Fibroblast of lung (primary cell): ENCODE results near the gene AGBL1. TPM values are rescaled to one million over a fixed set of nuclear protein-coding genes. Genes with fewer than 3 reads are reported as not detected.

ENCODE experiments used
- DNase-seq, 2 donors: peaks; one replicate each; pipeline versions ENCODE4 v3.0.0 to v3.0.0-alpha.2; 2010; ENCODE audit warnings: low read depth in 2 of 2
- H2AFZ ChIP-seq: 2 replicates; pipeline ENCODE4 v1.5.1; 2012; ENCODE audit warnings: low read length, control low read depth, inconsistent platforms
- H3K27ac ChIP-seq: 2 replicates; pipeline ENCODE4 v1.5.1; 2011; ENCODE audit warnings: low read length, control low read depth; ENCODE audit not compliant: insufficient read depth
- H3K27me3 ChIP-seq: 2 replicates; pipeline ENCODE4 v1.5.1; 2011; ENCODE audit warnings: mild to moderate bottlenecking, low read length; ENCODE audit not compliant: control insufficient read depth, insufficient read depth
- H3K36me3 ChIP-seq: 2 replicates; pipeline ENCODE4 v1.5.1; 2011; ENCODE audit warnings: low read length; ENCODE audit not compliant: control insufficient read depth, insufficient read depth
- H3K4me1 ChIP-seq: 2 replicates; pipeline ENCODE4 v1.5.1; 2011; ENCODE audit warnings: low read length; ENCODE audit not compliant: control insufficient read depth, insufficient read depth; ENCODE audit errors: extremely low read depth
- H3K4me2 ChIP-seq: 2 replicates; pipeline ENCODE4 v1.5.1; 2011; ENCODE audit warnings: low read length, control low read depth; ENCODE audit not compliant: insufficient read depth; ENCODE audit errors: extremely low read depth
- H3K4me3 ChIP-seq, 4 experiments: fragments of 200-600 bp in 1 of 4; sonication (generic) in 1 of 4; replicated peaks in 1 of 4; 2 replicates each; pipeline ENCODE4 v1.5.1; 2011 to 2016; ENCODE audit warnings: low read length in 4 of 4, low read depth in 3 of 4, mild to moderate bottlenecking in 3 of 4, control low read depth in 2 of 4, inconsistent platforms in 1 of 4, mixed read lengths in 1 of 4; ENCODE audit not compliant: insufficient read depth in 1 of 4; ENCODE audit errors: control extremely low read depth in 1 of 4
- H3K79me2 ChIP-seq: 2 replicates; pipeline ENCODE4 v1.5.1; 2012; ENCODE audit warnings: mild to moderate bottlenecking, low read length, inconsistent platforms; ENCODE audit not compliant: control insufficient read depth, insufficient read depth
- H3K9ac ChIP-seq: 2 replicates; pipeline ENCODE4 v1.5.1; 2011; ENCODE audit warnings: mild to moderate bottlenecking, low read length, control low read depth; ENCODE audit not compliant: insufficient read depth
- H3K9me3 ChIP-seq: 2 replicates; pipeline ENCODE4 v1.5.1; 2012; ENCODE audit warnings: low read depth, low read length; ENCODE audit not compliant: control insufficient read depth, insufficient read depth
- H4K20me1 ChIP-seq: 2 replicates; pipeline ENCODE4 v1.5.1; 2011; ENCODE audit warnings: low read length; ENCODE audit not compliant: control insufficient read depth, insufficient read depth; ENCODE audit errors: extremely low read depth
- EZH2 ChIP-seq: IDR thresholded peaks from 2 replicates; pipeline ENCODE4 v1.5.1; 2012; ENCODE audit warnings: low read length, control low read depth, mild to moderate bottlenecking; ENCODE audit errors: missing control alignments
- polyA plus RNA-seq, 2 donors: library from polyadenylated mRNA; depleted of rRNA in 1 of 2; stranded (reverse) in 1 of 2; unstranded in 1 of 2; fragments of >200 nt; gene quantifications; 2 replicates each; pipeline ENCODE4 v1.2.1, GENCODE V29; 2011 to 2012; ENCODE audit warnings: missing spikeins in 1 of 2
- total RNA-seq: library from RNA; depleted of rRNA; stranded (reverse); fragments of >200 nt; gene quantifications from 2 replicates; pipeline ENCODE4 v1.2.1, GENCODE V29; 2014
- TF ChIP-seq, protein P1 (sequence below), 2 donors: IDR thresholded peaks in 1 of 2; conservative IDR thresholded peaks in 1 of 2; 1 replicate in 1 of 2; 2 replicates in 1 of 2; pipeline ENCODE4 v1.5.1; 2011 to 2012; ENCODE audit warnings: low read length in 2 of 2, control low read depth in 1 of 2, inconsistent platforms in 1 of 2, low read depth in 1 of 2, mild to moderate bottlenecking in 1 of 2

AGBL1 gene
- total and polyA plus RNA-seq, 2 donors (not counting 1 experiment from before 2014, with no cell fraction given) = not detected

DNA sequence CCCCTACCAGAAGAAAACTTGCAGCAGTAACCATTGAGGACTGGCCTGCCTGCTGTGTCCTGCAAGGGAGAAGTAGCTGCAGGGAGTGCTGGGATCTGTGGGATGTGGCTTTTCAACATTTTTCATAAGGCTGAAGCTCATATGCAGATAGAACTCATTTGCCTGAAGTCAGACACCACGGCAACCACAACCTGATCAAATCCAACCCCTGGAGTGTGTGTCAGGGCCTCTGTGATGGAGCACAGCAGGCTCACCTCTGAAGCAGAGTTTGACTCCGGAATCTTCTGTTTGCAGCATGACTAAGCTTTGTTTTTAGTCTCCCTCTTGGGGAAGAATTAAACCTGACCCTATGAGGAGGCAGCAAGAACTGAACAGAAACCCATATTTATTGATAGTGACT, 508.7 kb downstream of the AGBL1 start:
- Histone ChIP-seq H3K36me3 (no peaks in the 10 kb centered on the region), H4K20me1 (no peaks in the 10 kb centered on the region), H3K27ac (no peak overlapping the region), H3K79me2 (no peaks in the 10 kb centered on the region), H3K4me3 (no peak overlapping the region), H3K4me1 (no peaks in the 10 kb centered on the region), H3K27me3 (no peaks in the 10 kb centered on the region), H2AFZ (no peak overlapping the region), H3K9me3 (no peaks in the 10 kb centered on the region), H3K9ac (no peak overlapping the region), H3K4me2 (no peak overlapping the region)
- DNase-seq = peak in 1 of 2 donors; percentile 14
- TF ChIP-seq EZH2 = no peak
- TF ChIP-seq, protein P1, sequence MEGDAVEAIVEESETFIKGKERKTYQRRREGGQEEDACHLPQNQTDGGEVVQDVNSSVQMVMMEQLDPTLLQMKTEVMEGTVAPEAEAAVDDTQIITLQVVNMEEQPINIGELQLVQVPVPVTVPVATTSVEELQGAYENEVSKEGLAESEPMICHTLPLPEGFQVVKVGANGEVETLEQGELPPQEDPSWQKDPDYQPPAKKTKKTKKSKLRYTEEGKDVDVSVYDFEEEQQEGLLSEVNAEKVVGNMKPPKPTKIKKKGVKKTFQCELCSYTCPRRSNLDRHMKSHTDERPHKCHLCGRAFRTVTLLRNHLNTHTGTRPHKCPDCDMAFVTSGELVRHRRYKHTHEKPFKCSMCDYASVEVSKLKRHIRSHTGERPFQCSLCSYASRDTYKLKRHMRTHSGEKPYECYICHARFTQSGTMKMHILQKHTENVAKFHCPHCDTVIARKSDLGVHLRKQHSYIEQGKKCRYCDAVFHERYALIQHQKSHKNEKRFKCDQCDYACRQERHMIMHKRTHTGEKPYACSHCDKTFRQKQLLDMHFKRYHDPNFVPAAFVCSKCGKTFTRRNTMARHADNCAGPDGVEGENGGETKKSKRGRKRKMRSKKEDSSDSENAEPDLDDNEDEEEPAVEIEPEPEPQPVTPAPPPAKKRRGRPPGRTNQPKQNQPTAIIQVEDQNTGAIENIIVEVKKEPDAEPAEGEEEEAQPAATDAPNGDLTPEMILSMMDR (conservative IDR thresholded peaks at IDR 0.05 in 1 of 2, IDR thresholded peaks at IDR 0.05 in 1 of 2; ENCODE audit: low read depth in 1 of 2, low read length in 2 of 2) = no peak

DNA sequence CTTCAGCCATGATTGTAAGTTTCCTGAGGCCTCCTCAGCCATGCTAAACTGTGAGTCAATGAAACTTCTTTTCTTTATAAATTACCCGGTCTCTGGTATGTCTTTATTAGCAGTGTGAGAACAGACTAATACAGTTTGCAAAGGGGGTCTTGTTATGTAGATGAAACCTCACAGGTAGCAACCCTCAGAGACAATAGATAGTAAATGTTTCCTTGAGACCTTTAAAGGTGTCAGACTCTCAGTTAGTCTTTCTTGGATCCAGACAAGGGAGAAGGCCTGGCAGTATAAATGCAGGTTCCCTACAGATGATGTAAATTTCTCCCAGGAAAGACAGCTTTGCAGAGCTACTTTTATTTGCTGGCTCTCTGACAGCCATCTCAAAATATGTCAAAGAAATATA, 510.8 kb downstream of the AGBL1 start:
- no peaks in the 10 kb centered on the region for H3K79me2 ChIP-seq
- DNase-seq = no peak
- no peaks in the 10 kb centered on the region for H3K36me3 ChIP-seq

DNA sequence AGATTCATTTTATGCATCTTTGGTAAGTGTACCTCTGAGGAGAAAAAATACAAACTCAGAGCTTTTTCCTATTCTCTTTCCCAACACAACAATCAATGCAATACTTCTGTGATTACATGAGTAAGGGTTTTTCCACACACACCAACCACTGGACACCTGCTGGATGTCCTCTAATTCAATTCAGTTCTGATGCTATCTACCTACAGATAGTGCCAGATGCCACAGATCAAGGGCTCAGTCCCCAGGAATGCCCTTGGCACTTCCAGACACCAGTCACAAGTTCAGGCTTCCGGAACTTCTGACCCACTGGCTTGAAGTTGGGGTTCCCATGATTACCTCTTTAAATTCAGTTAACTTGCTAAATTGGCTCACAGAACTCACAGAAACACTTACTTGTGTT, 511.5 kb downstream of the AGBL1 start:
- no peak for DNase-seq
- no peaks in the 10 kb centered on the region for H3K79me2 ChIP-seq
- TF ChIP-seq, protein P1 (conservative IDR thresholded peaks at IDR 0.05 in 1 of 2, IDR thresholded peaks at IDR 0.05 in 1 of 2; ENCODE audit: low read depth in 1 of 2, low read length in 2 of 2) = no peak
- no peak for TF ChIP-seq EZH2
- H3K9me3 ChIP-seq = no peaks in the 10 kb centered on the region
- no peak overlapping the region for H3K27ac ChIP-seq
- H2AFZ ChIP-seq = no peak overlapping the region
- no peaks in the 10 kb centered on the region for H3K36me3 ChIP-seq
- H3K4me1 ChIP-seq = no peaks in the 10 kb centered on the region
- H3K9ac ChIP-seq = no peak overlapping the region
- no peak overlapping the region for H3K4me2 ChIP-seq
- no peaks in the 10 kb centered on the region for H3K27me3 ChIP-seq
- H3K4me3 ChIP-seq = no peak overlapping the region
- no peaks in the 10 kb centered on the region for H4K20me1 ChIP-seq

More for the DNA sequence above, 510.8 kb downstream of the AGBL1 start:
- no peak overlapping the region for H2AFZ ChIP-seq
- no peaks in the 10 kb centered on the region for H3K4me1 ChIP-seq
- H3K27ac ChIP-seq = no peak overlapping the region
- TF ChIP-seq, protein P1 (conservative IDR thresholded peaks at IDR 0.05 in 1 of 2, IDR thresholded peaks at IDR 0.05 in 1 of 2; ENCODE audit: low read depth in 1 of 2, low read length in 2 of 2) = no peak
- no peak for TF ChIP-seq EZH2
- H3K4me3 ChIP-seq = no peak overlapping the region
- no peaks in the 10 kb centered on the region for H3K27me3 ChIP-seq
- H3K9me3 ChIP-seq = no peaks in the 10 kb centered on the region
- no peaks in the 10 kb centered on the region for H4K20me1 ChIP-seq
- H3K9ac ChIP-seq = no peak overlapping the region
- H3K4me2 ChIP-seq = no peak overlapping the region
